ENCODE results near the gene ATP2C2.
"Not testable (repeated sequence)": the region's sequence is repeated elsewhere in the genome, so short reads cannot be mapped to it uniquely, and the experiment has no call there.

The ATP2C2 gene

DNA sequence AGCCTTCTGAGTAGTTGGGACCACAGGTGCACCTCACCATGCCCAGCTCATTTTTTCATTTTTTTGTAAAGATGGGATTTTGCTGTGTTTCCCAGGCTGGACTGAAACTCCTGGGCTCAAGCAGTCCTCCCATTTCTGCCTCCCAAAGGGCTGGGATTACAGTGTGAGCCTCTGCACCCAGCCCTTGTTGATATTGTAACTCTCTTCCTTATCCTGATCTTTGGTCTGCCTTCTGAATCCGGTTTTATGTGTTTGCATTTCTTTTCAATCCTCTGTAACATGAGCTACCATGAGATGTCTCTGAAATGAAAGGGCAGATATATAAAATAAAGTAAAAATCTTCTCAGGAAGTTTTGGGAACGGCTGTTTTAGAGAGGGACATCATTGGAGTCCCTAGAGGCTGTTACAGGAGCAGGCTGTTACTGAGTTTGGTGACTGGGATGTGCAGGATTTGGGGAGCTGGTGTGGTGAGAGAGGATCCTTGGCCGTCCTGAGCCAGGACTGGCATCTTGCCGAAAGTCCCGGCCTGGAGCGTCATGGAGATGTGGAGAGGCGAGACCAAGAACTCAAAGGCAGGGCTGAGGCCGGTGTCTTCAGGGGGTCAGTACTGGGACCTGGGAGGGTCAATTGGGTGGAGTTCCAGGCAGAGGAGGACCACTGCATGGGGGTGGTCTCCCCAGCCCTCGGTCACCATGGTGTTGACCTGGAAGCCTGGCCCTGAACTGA is 39.4 kb downstream of the ATP2C2 start:
- TF ChIP-seq POLR2A (IDR thresholded peaks at IDR 0.05; ENCODE audit: low read length) (no peak), GATA1 (IDR thresholded peaks at IDR 0.05; ENCODE audit: low read depth, low read length) (no peak)
- DNase-seq: no peak

DNA sequence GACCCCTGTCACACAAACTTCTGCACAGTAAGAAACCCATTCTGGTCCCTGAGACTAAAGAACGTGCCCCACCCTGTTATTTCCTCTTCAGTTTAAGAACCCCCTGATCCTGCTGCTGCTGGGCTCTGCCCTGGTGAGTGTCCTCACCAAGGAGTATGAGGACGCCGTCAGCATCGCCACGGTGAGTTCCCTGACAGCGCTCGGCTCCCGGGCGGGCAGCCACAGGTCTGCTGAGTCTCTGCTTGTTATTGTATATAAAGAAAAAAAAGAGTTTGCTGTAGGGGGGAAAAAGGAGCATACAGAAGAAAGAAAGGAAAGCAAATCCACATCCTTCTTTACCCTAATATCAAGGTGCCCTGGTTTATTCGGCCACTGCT is 40.0 kb downstream of the ATP2C2 start:
- TF ChIP-seq GATA1 (IDR thresholded peaks at IDR 0.05; ENCODE audit: low read depth, low read length) (no peak), POLR2A (IDR thresholded peaks at IDR 0.05; ENCODE audit: low read length) (no peak)
- DNase-seq: no peak

DNA sequence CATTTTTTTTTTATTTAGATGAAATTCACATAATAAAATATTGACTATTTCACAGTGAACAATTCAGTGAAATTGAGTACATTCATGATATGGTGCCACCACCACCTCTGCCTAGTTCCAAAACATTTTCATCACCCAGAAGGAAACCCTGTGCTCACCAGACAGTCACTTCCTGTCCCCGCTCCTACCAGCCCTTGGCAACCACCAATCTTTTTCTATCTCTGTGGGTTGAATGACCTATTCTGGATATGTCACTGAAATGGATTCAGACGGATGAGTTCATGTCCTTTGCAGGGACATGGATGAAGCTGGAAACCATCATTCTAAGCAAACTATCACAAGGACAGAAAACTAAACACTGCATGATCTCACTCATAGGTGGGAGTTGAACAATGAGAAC is 40.5 kb downstream of the ATP2C2 start:
- no peak for TF ChIP-seq GATA1 (IDR thresholded peaks at IDR 0.05; ENCODE audit: low read depth, low read length)
- no peak for TF ChIP-seq POLR2A (IDR thresholded peaks at IDR 0.05; ENCODE audit: low read length)
- DNase-seq: no peak

DNA sequence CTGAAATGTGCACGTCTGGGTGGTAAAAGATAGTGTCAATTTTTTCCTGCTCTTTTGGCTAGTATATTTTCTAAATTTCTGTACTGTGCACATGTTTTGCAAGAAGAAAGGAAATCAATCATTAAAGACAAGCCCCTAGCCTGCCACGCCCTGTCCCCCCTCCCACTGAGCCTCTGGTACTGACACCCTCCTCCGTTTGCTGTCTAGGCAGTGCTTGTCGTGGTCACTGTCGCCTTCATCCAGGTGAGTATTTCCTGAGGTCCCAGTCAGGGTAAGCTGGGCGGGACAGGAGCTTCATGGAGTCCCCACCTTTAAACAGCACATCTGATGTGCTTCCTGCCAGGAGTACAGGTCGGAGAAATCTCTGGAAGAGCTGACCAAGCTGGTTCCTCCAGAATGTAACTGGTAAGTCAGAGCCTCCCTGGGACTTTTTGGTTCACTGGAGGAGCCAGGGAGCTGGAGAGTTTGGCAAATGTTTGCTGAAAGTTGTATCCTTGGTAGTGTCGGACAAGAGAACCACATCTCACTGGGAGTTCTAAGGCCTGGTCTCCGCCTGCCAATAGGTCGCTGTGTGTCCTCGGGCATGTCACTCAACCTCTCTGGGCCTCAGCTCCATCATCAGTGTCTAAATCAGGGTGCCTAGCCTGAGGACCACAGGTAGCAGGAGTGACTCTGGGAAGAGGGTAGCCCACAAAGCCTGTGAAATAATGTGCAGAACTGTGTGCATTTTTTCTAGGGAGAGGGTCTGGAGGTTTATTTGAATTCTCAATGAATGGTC is 42.2 kb downstream of the ATP2C2 start:
- TF ChIP-seq GATA1 (IDR thresholded peaks at IDR 0.05; ENCODE audit: low read depth, low read length) (no peak), POLR2A (IDR thresholded peaks at IDR 0.05; ENCODE audit: low read length) (no peak)
- no peak for DNase-seq

DNA sequence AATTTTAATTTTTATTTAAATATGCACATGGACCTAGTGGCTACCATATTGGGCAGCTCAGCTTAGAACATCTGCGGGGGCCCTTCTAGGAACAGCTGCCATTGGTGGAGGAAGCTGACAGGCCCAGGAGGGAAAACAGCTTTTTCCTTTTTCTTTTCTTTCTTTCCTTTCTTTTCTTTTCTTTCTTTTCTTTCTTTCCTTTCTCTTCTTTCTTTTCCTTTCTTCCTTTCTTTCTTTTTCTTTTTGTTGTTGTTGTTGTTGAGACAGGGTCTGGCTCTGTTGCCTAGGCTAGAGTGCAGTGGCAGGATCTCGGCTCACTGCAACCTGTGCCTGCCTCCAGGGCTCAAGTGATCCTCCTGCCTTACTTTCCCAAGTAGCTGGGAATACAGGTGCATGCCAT is 43.4 kb downstream of the ATP2C2 start:
- DNase-seq: no peak

DNA sequence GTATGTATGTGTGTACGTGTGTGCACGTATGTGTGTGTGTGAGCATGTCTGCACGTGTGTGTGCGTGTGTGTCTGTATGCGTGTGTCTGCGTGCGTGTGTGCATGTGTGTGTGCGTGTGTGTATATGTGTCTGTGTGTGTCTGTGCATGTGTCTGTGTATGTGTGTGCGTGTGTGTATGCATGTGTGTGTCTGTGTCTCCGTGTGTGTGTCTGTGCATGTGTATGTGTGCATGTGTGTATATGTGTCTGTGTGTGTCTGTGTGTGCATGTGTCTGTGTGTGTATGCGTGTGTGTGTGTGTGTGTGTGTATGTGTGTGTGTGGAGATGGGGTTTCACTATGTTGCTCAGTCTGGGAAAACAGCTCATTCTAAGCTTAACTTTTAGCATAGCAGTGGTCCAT is 43.9 kb downstream of the ATP2C2 start:
- no peak for DNase-seq
- TF ChIP-seq GATA1 (IDR thresholded peaks at IDR 0.05; ENCODE audit: low read depth, low read length): no peak
- TF ChIP-seq POLR2A (IDR thresholded peaks at IDR 0.05; ENCODE audit: low read length): no peak

More for the DNA sequence above, 43.4 kb downstream of the ATP2C2 start:
- TF ChIP-seq GATA1 (IDR thresholded peaks at IDR 0.05; ENCODE audit: low read depth, low read length) (no peak), POLR2A (IDR thresholded peaks at IDR 0.05; ENCODE audit: low read length) (no peak)

DNA sequence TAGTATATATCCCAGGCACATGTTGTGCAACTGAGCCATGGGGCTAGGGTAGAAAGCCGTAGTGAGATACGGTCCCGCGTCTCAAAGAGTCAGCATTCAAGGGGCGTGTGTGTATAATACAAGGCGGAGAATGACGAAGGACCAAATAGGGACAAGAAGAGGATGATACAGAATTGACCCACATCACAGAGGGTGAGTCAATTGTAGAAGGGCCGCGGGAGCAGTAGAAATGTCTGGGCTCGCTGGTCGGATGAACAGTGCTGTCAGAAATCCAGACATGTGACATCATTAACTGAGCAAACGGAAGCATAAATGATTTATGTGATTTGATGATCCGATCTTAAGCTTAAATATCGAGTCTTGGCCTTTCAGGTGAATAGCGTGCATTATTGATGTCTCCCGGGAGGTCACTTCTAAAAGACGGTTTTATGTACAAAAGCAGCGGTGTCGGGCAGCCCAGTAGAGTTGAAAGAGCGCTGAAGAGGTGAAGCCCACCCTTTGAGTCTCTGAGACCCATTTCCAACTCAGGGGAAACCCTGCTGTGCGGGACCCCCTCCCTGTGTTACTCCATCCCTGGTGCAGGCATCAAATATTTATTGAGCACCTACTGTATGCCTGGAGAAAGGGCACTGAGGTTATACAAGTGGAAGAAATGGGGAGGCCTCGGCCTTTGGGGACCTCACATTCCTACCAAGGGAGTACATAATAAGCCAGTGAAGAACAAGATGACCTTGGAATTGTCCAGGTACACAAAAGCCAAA is 45.1 kb downstream of the ATP2C2 start:
- TF ChIP-seq GATA1 (IDR thresholded peaks at IDR 0.05; ENCODE audit: low read depth, low read length) (no peak), POLR2A (IDR thresholded peaks at IDR 0.05; ENCODE audit: low read length) (no peak)
- DNase-seq: no peak

DNA sequence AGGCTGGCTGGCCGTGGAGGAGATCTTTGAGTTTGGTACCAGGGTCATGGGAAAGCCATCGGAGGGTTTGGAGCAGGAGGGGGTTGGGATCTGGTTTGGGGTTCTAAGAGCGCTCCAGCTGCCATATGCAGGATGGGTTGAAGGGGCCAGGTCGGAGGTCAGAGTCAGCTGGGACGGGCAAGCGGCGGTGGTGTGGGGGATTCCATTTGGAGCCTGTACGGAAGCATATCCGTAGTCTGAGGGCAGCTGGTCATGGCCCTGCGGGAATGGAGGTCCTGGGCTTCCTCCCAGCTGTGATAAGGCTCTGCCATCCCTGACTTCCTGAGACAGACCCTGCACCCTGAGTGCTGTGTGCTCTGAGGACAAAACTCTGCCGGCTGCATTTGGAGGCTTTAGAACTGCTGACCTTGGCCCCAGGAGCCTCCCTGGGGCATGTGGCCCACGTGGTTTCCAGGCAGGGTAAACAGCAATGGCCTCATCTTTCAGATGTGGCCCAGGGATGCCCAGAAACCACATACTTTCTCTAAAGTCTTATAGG is 46.5 kb downstream of the ATP2C2 start:
- no peak for DNase-seq
- no peak for TF ChIP-seq POLR2A (IDR thresholded peaks at IDR 0.05; ENCODE audit: low read length)
- TF ChIP-seq GATA1 (IDR thresholded peaks at IDR 0.05; ENCODE audit: low read depth, low read length): no peak

DNA sequence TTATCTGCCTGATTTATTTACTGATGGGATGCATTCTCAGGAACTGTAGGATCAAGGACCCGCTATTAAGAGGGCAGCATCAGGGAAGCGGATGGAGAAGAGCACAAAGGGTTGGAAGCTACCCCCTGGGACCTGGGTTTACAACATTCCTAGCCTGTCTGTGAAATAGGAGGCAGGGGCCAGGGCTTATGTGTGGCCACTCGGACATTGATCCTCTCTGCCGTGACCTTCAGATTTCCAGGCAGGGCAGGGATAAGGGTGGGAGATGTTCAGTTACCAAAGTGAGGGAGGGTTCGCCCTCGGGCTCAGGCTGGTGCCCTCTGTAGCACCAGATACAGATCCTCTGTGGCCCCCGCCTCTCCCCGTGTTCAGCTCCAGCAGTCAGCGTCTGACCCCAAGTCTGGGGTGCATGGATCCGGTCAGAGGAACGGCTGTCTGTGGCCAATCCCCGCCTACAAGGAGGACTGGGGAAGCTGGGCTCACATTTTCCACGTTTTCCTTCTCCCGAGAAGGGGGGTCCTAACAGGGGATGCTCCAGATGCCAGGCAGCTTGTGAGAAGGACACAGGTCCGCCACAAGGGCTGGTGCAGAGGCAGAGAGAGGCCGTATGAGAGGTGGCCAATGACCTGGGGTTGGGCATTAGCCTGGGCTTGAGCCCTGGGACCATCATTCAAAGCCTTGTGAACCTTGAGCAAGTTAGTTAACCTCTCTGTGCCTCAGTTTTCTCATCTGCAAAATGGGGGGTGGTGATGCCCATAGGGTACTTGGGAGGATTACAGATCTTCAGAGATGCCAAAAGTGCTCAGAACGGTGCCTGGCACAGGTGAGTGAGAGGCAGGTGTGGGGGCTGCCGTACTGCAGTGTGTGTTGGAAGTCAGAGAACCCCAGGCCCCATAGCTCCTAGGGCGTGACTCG is 48.3 kb downstream of the ATP2C2 start:
- no peak for TF ChIP-seq GATA1 (IDR thresholded peaks at IDR 0.05; ENCODE audit: low read depth, low read length)
- TF ChIP-seq POLR2A (IDR thresholded peaks at IDR 0.05; ENCODE audit: low read length): no peak
- DNase-seq: no peak

DNA sequence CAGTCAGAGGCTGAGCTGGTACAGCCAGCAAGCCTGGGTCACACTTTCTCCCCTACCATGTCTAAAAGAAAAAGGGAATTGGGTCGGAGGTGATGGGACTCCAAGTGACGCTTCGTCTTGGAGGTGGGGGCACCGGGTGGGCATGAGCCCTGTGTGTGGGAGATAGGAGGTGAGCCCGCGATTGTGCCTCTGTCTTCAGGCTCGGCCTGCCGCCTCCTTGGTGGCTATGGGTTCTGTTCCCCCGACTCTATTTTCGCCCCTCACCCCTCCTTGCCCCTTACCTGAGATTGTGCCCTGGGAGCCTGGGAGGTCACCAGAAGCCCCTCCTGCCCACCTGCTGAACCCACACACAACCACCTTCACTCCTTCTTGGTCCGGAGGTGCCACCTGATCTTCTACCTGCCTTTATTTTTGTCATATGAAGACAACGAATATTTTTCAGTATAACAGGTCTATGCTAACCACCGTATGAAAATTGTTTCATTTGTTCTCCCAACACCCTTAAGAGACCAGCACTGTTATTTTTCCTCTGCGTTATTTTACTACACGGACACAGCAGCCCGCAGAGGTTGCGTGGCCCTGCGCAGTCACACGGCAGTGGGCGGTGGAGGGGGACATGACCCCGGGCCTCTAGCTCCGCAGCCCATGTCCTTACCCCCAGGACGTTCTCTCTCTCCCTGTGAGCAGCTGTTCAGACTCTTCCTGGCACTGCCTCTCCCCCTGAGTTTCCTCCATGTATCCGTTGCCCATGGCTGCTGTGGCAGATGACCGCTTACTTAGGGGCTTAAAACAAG is 49.9 kb downstream of the ATP2C2 start:
- TF ChIP-seq GATA1 (IDR thresholded peaks at IDR 0.05; ENCODE audit: low read depth, low read length) (no peak), POLR2A (IDR thresholded peaks at IDR 0.05; ENCODE audit: low read length) (no peak)
- no peak for DNase-seq

DNA sequence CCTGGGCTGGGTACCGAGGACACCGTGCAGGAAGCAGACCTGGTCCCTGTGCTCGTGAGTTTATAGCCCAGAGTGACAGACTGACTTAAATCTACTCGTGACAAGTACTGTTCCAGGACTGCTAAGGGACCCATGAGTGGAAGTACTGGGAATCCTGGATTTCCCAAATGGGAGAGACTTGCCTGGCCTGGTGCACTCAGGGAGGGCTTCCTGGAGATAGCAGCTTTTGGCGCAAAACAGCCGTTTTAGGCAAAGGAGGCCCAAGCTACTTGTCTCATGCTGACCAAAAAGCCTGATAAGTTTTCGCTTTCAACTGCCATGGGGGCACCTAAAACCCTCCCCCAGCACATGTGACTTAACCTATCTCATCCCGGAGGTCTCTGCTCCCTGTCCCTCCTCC is 51.4 kb downstream of the ATP2C2 start:
- DNase-seq: no peak
- TF ChIP-seq GATA1 (IDR thresholded peaks at IDR 0.05; ENCODE audit: low read depth, low read length) (no peak), POLR2A (IDR thresholded peaks at IDR 0.05; ENCODE audit: low read length) (no peak)

DNA sequence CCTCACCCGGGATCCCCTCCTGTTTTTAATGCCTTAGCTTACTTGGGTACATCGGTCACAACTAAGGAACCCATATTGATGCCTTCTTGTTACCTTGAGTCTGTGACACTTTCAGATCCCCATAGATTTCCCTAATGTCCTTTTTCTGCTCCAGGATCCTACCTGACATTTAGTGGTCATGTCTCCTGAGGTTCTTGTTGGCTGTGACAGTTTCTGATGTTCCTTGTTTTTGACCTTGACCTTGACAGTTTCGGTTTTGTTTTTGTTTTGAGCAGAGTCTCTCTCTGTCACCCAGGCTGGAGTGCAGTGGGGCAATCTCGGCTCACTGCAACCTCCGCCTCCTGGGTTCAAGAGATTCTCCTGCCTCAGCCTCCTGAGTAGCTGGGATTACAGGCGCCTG is 52.2 kb downstream of the ATP2C2 start:
- not testable (repeated sequence) for DNase-seq
